ENCODE results near the gene HOPX. TPM values are rescaled to one million over a fixed set of nuclear protein-coding genes. Genes with fewer than 3 reads are reported as not detected.
"Not testable (repeated sequence)": the region's sequence is repeated elsewhere in the genome, so short reads cannot be mapped to it uniquely, and the experiment has no call there.

HOPX gene
- total and polyA plus RNA-seq, 8 donors, result 0.43 to 29.3 (median 4.9) TPM

- DNase-seq (no peak), ATAC-seq (no peak), FAIRE-seq (no peak)
- Histone ChIP-seq H3K27ac (no peak overlapping the region), H3K9me3 (no peaks in the 10 kb centered on the region), H3K4me3 (no peak overlapping the region), H3K4me1 (no peaks in the 10 kb centered on the region), H3K27me3 (no peaks in the 10 kb centered on the region), H3K36me3 (no peaks in the 10 kb centered on the region)
- intact Hi-C loops (cut with DNase I), result no loop called here
- 72 to 73% methylated on average over 3 of the region's 3 CpGs for WGBS, 2 donors
- TF ChIP-seq CTCF (IDR thresholded peaks at IDR 0.05), result no peak
Observed at GRCh38 chr4:56674984-56675383, 6.1 kb downstream of the HOPX start.

GRCh38 chr4:56671860-56672259 lies 9.2 kb downstream of the HOPX start:
- no peak overlapping the region for H3K4me3 ChIP-seq
- WGBS, 2 donors, result 42 to 44% methylated on average over 2 of the region's 2 CpGs
- no peaks in the 10 kb centered on the region for H3K4me1 ChIP-seq
- no peak overlapping the region for H3K27ac ChIP-seq
- FAIRE-seq, result no peak
- H3K27me3 ChIP-seq, result no peaks in the 10 kb centered on the region
- DNase-seq, result no peak
- no peaks in the 10 kb centered on the region for H3K36me3 ChIP-seq
- intact Hi-C loops (cut with DNase I), result no loop called here
- no peaks in the 10 kb centered on the region for H3K9me3 ChIP-seq
- no peak for TF ChIP-seq CTCF (IDR thresholded peaks at IDR 0.05)
- no peak for ATAC-seq

GRCh38 chr4:56671373-56671772 lies 9.7 kb downstream of the HOPX start:
- ATAC-seq (peak in 2 of 4 donors; percentile 61 to 79), FAIRE-seq (no peak), DNase-seq (no peak)
- WGBS, 2 donors, result 38 to 46% methylated on average over 1 of the region's 1 CpG
- no peaks in the 10 kb centered on the region for H3K36me3 ChIP-seq
- no peak for TF ChIP-seq CTCF (IDR thresholded peaks at IDR 0.05)
- intact Hi-C loops (cut with DNase I), result no loop called here
- H3K27ac ChIP-seq, result no peak overlapping the region
- H3K9me3 ChIP-seq, result no peaks in the 10 kb centered on the region
- no peaks in the 10 kb centered on the region for H3K27me3 ChIP-seq
- H3K4me1 ChIP-seq, result no peaks in the 10 kb centered on the region
- no peak overlapping the region for H3K4me3 ChIP-seq

- no peak for ATAC-seq
Observed at GRCh38 chr4:56668267-56668666, 12.8 kb downstream of the HOPX start.

GRCh38 chr4:56667396-56667795 lies 13.7 kb downstream of the HOPX start:
- ATAC-seq, result peak in 1 of 4 donors; percentile 37
- H3K4me1 ChIP-seq; H3K36me3 ChIP-seq; FAIRE-seq; intact Hi-C loops (cut with DNase I); H3K27me3 ChIP-seq; H3K27ac ChIP-seq; DNase-seq; H3K4me3 ChIP-seq; H3K9me3 ChIP-seq: not testable (repeated sequence)
- WGBS, 2 donors, result 23 to 27% methylated on average over 1 of the region's 1 CpG

More at GRCh38 chr4:56668267-56668666, 12.8 kb downstream of the HOPX start:
- DNase-seq (no peak), FAIRE-seq (no peak)
- no peak overlapping the region for H3K4me3 ChIP-seq
- no peaks in the 10 kb centered on the region for H3K36me3 ChIP-seq
- intact Hi-C loops (cut with DNase I), result no loop called here
- H3K9me3 ChIP-seq, result no peaks in the 10 kb centered on the region
- H3K27me3 ChIP-seq, result no peaks in the 10 kb centered on the region
- H3K4me1 ChIP-seq, result no peaks in the 10 kb centered on the region
- 82 to 88% methylated on average over 4 of the region's 4 CpGs for WGBS, 2 donors
- TF ChIP-seq CTCF (IDR thresholded peaks at IDR 0.05), result no peak
- no peak overlapping the region for H3K27ac ChIP-seq

- intact Hi-C loops (cut with DNase I), result no loop called here
- Histone ChIP-seq H3K9me3 (no peaks in the 10 kb centered on the region), H3K27me3 (no peaks in the 10 kb centered on the region), H3K4me3 (no peak overlapping the region), H3K4me1 (no peaks in the 10 kb centered on the region), H3K36me3 (no peaks in the 10 kb centered on the region), H3K27ac (no peak overlapping the region)
- WGBS, 2 donors, result 41 to 52% methylated on average over 2 of the region's 2 CpGs
- FAIRE-seq (no peak), DNase-seq (no peak), ATAC-seq (no peak)
- TF ChIP-seq CTCF (IDR thresholded peaks at IDR 0.05), result no peak
Observed at GRCh38 chr4:56666279-56666678, 14.8 kb downstream of the HOPX start.
